VCaP (cell line): ENCODE measurements around the gene ST6GALNAC4.

Source experiments
- H3K27ac ChIP-seq: fragments of 450-650 bp; 2 replicates; pipeline ENCODE4 v1.5.1; 2017
- TF ChIP-seq, protein P1 (sequence below): fragments of 450-650 bp; conservative IDR thresholded peaks from 2 replicates; pipeline ENCODE4 v1.5.1; 2017; ENCODE audit warnings: mild to moderate bottlenecking, moderate library complexity

ST6GALNAC4 gene

GRCh38 chr9:127944586-127945218 lies 27.9 kb upstream of the ST6GALNAC4 start:
- TF ChIP-seq, protein P1, sequence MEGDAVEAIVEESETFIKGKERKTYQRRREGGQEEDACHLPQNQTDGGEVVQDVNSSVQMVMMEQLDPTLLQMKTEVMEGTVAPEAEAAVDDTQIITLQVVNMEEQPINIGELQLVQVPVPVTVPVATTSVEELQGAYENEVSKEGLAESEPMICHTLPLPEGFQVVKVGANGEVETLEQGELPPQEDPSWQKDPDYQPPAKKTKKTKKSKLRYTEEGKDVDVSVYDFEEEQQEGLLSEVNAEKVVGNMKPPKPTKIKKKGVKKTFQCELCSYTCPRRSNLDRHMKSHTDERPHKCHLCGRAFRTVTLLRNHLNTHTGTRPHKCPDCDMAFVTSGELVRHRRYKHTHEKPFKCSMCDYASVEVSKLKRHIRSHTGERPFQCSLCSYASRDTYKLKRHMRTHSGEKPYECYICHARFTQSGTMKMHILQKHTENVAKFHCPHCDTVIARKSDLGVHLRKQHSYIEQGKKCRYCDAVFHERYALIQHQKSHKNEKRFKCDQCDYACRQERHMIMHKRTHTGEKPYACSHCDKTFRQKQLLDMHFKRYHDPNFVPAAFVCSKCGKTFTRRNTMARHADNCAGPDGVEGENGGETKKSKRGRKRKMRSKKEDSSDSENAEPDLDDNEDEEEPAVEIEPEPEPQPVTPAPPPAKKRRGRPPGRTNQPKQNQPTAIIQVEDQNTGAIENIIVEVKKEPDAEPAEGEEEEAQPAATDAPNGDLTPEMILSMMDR, result no peak
- no peak overlapping the region for H3K27ac ChIP-seq

DNA sequence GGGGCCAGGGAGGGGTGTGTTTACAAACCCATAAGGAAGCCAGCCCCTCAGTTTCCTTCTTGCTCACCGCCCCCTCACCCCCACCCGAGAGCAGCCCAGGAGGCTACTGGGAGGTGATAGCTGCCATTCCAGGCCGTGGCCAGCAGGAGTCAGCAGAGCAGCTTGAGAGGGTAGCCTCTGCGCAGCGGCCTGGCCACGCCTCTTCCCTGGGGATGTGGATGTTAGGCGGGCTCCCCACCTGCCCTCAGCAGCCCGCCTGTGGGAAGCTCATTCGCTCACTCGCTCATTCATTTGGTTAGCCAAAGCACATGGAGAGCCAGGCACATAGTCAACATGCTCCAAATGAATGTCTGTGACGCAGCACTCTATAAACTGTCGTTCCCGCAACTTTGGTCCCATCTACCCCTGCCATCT lies 26.9 kb upstream of the ST6GALNAC4 start:
- TF ChIP-seq, protein P1, result peak; percentile 94
- H3K27ac ChIP-seq, result no peak overlapping the region

GRCh38 chr9:127943011-127943662 lies 26.3 kb upstream of the ST6GALNAC4 start:
- TF ChIP-seq, protein P1, result no peak
- H3K27ac ChIP-seq, result no peak overlapping the region

GRCh38 chr9:127942216-127943010 lies 25.6 kb upstream of the ST6GALNAC4 start:
- H3K27ac ChIP-seq, result peak overlapping the region; percentile 10; the same call in 1 of the 2 replicates
- TF ChIP-seq, protein P1, result peak; percentile 96

- peak overlapping the region; percentile 10; the same call in 1 of the 2 replicates for H3K27ac ChIP-seq
- TF ChIP-seq, protein P1, result no peak
Measured at GRCh38 chr9:127941961-127942215, 25.0 kb upstream of the ST6GALNAC4 start.

GRCh38 chr9:127941062-127941960 lies 24.5 kb upstream of the ST6GALNAC4 start:
- H3K27ac ChIP-seq, result no peak overlapping the region
- TF ChIP-seq, protein P1, result no peak

DNA sequence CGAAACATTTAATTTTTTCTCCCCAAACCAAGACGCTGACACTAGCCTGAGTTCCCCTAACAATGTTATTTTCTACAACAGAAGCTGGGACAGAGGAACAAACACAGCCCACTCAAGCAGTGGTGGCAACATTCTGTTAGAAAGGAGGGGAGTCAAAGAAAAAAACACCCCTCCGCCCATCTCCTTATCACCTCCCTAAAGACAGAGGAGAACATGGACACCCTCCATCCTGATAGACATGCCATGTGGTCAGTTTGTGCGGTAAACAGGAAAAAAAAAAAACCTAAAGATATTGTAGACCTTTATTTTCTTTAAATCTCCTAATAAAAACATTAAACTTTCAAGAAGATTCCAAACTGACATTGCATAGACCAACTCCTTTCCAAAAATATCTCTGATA lies 23.8 kb upstream of the ST6GALNAC4 start:
- TF ChIP-seq, protein P1, result no peak

More for the DNA sequence above, 23.8 kb upstream of the ST6GALNAC4 start:
- no peak overlapping the region for H3K27ac ChIP-seq
